Glomerular endothelial cell (primary cell): ENCODE results near the gene ADGRV1. TPM values are rescaled to one million over a fixed set of nuclear protein-coding genes. Genes with fewer than 3 reads are reported as not detected.
"Not testable (repeated sequence)": the region's sequence is repeated elsewhere in the genome, so short reads cannot be mapped to it uniquely, and the experiment has no call there.

ENCODE experiments used
- DNase-seq: peaks from one replicate; pipeline ENCODE4 v3.0.0-alpha.2; 2011; ENCODE audit warnings: low read depth, low spot score; ENCODE audit errors: extremely low read depth
- total RNA-seq: library from RNA; depleted of rRNA; stranded (reverse); fragments of >200 nt; gene quantifications from 2 replicates; pipeline ENCODE4 v1.2.3, GENCODE V29; 2015

Gene ADGRV1
- total RNA-seq, 1 donor from 2014 or later = 0.12 TPM

GRCh38 chr5:91049800-91050199, 491.2 kb downstream of the ADGRV1 start:
- DNase-seq = no peak

GRCh38 chr5:91052411-91052810, 493.8 kb downstream of the ADGRV1 start:
- DNase-seq = not testable (repeated sequence)

- peak; percentile 37 for DNase-seq
These were observed 494.6 kb downstream of the ADGRV1 start for GRCh38 chr5:91052977-91053740.

GRCh38 chr5:91053741-91054025, 495.1 kb downstream of the ADGRV1 start:
- peak; percentile 22 for DNase-seq

GRCh38 chr5:91058155-91058554, 499.6 kb downstream of the ADGRV1 start:
- no peak for DNase-seq

GRCh38 chr5:91058575-91058974, 500.0 kb downstream of the ADGRV1 start:
- no peak for DNase-seq

GRCh38 chr5:91059409-91059808, 500.8 kb downstream of the ADGRV1 start:
- no peak for DNase-seq

GRCh38 chr5:91061094-91061493, 502.5 kb downstream of the ADGRV1 start:
- DNase-seq = no peak

GRCh38 chr5:91061946-91062562, 503.5 kb downstream of the ADGRV1 start:
- DNase-seq = no peak

- not testable (repeated sequence) for DNase-seq
These were observed 504.6 kb downstream of the ADGRV1 start for GRCh38 chr5:91063098-91063690.

GRCh38 chr5:91065496-91065895, 506.9 kb downstream of the ADGRV1 start:
- DNase-seq = no peak

GRCh38 chr5:91069364-91069763, 510.8 kb downstream of the ADGRV1 start:
- no peak for DNase-seq

- DNase-seq = no peak
These were observed 512.4 kb downstream of the ADGRV1 start for GRCh38 chr5:91070761-91071550.

GRCh38 chr5:91072881-91073280, 514.3 kb downstream of the ADGRV1 start:
- DNase-seq = no peak

GRCh38 chr5:91074615-91075014, 516.0 kb downstream of the ADGRV1 start:
- no peak for DNase-seq

GRCh38 chr5:91076138-91076537, 517.5 kb downstream of the ADGRV1 start:
- no peak for DNase-seq

GRCh38 chr5:91077623-91078022, 519.0 kb downstream of the ADGRV1 start:
- DNase-seq = no peak

GRCh38 chr5:91079037-91079436, 520.4 kb downstream of the ADGRV1 start:
- DNase-seq = no peak

- no peak for DNase-seq
These were observed 531.2 kb downstream of the ADGRV1 start for GRCh38 chr5:91089758-91090157.

GRCh38 chr5:91090995-91091394, 532.4 kb downstream of the ADGRV1 start:
- DNase-seq = no peak

- no peak for DNase-seq
These were observed 533.1 kb downstream of the ADGRV1 start for GRCh38 chr5:91091471-91092234.
